Esophagus squamous epithelium (tissue), 5 donors: ENCODE measurements around the gene MYO1C. TPM values are rescaled to one million over a fixed set of nuclear protein-coding genes. Genes with fewer than 3 reads are reported as not detected.
A peak's percentile ranks its signal among the peaks of the same experiment; 100 is the strongest.

Experiments
- DNase-seq: peaks from one replicate; lab custom pipeline; 2025; lab: John Stamatoyannopoulos, UW
- H3K27ac ChIP-seq, 4 donors: fragments of 200-600 bp; sonication (generic); one replicate each; pipeline ENCODE4 v1.5.1; 2016 to 2019; ENCODE audit warnings: mild to moderate bottlenecking in 1 of 4
- H3K27me3 ChIP-seq, 4 donors: fragments of 200-600 bp; sonication (generic); 1 replicate in 3 of 4; 2 replicates in 1 of 4; pipeline versions ENCODE4 v1.5.1 to v1.6.0; 2017 to 2021; ENCODE audit warnings: antibody characterized with exemption in 1 of 4
- H3K36me3 ChIP-seq, 3 donors: fragments of 200-600 bp; sonication (generic); one replicate each; pipeline ENCODE4 v1.5.1; 2016 to 2019
- H3K4me1 ChIP-seq, 3 donors: fragments of 200-600 bp; sonication (generic); one replicate each; pipeline ENCODE4 v1.5.1; 2017 to 2019
- H3K4me3 ChIP-seq, 4 donors: fragments of 200-600 bp; sonication (generic); 1 replicate in 3 of 4; 2 replicates in 1 of 4; pipeline ENCODE4 v1.5.1; 2016 to 2019; ENCODE audit warnings: mild to moderate bottlenecking in 2 of 4, moderate library complexity in 1 of 4
- H3K9me3 ChIP-seq, 3 donors: fragments of 200-600 bp; sonication (generic); one replicate each; pipeline ENCODE4 v1.5.1; 2016 to 2019
- POLR2A ChIP-seq, 4 donors: fragments of 450-650 bp; IDR thresholded peaks; one replicate each; pipeline ENCODE4 v1.6.1; 2017; ENCODE audit warnings: antibody characterized with exemption in 4 of 4, mild to moderate bottlenecking in 4 of 4, moderate library complexity in 3 of 4
- WGBS, 2 donors: methylation state at CpG; one replicate each; pipeline ENCODE4 v1.1.5; 2018; 5-methylcytosine and 5-hydroxymethylcytosine counted together
- intact Hi-C: fragments of 100-400 bp; cut with DNase I; formaldehyde crosslinking; loops from one replicate; pipeline ENCODE4 v1.15.0; 2022
- total RNA-seq, 4 donors: library from RNA; depleted of rRNA; stranded (reverse); fragments of >200 nt; gene quantifications; one replicate each; pipeline ENCODE4 v1.1.0, GENCODE V29; 2016
- TF ChIP-seq, protein P1 (sequence below), 6 experiments: fragments of 450-650 bp in 4 of 6; fragments of 200-600 bp in 2 of 6; sonication (generic) in 2 of 6; IDR thresholded peaks; one replicate each; pipeline ENCODE4 v1.5.1; 2016 to 2019; ENCODE audit warnings: antibody characterized with exemption in 6 of 6, mild to moderate bottlenecking in 4 of 6, moderate library complexity in 4 of 6
- donor health status: DM: yes; HTN: yes; CAD: no.

MYO1C gene
- total RNA-seq, 4 donors from 2014 or later: 62.0 to 80.5 (median 64.2) TPM

DNA sequence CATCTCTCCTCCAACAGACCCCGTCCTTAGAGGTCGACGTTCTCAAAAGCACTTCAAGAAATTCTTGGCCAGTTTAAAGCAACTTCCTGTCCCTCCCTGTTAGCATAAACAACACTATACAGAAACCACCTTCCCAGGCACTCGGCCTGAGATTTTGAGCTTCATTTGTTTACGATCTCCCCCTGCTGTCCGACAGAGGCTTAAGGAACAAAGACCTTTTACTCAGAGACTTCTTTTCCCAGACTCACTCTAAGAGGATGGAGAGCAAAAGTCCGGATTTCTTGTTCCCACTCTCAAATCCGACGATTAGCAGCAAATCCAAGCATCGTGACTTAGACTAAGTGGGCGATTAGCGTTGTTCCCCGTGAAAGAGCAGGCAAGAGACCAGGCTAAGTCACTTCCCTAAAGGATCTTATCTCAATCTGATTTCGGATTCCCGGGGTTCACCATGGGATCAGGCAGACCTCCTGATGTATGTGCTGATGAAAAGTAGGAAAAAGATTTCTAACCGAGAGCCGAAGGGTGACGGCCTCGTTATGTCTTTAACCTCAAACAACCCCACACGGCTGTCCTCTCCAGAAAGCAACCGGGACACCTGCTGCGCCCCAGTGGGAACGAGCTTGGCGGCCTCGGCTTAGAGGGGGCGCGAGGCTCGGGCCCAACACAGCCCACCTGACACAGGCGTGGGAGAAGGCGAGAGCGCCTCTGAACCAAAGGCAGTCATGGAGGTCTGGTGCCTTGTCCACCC lies 23.3 kb upstream of the MYO1C start:
- WGBS, 2 donors: 0 to 1% methylated on average over 20 to 28 of the region's 31 CpGs
- DNase-seq: no peak

DNA sequence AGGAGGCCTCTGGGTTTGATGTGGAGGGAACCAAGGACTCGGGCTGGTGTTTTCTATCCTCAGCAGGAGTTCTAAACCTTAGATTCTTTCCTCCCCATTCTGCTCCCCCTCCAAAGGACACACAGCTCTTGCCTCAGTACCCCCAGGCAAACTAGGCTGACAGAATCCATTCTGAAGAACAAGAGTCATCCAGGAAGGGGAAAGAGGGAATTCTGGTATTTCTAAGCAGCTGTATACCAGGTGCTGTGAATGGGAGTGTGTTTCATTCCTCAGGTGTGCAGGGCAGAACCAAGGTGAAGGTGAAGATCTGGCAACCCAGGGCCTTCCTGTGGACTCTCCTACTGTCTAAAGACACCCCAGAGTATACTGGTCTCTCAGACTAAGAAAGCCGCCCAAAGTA lies 19.9 kb upstream of the MYO1C start:
- peaks cover 36 to 81% (median 51%) of the 10 kb centered on the region in 3 donors for H3K4me1 ChIP-seq
- 58 to 64% methylated on average over 2 of the region's 2 CpGs for WGBS, 2 donors
- TF ChIP-seq, protein P1, sequence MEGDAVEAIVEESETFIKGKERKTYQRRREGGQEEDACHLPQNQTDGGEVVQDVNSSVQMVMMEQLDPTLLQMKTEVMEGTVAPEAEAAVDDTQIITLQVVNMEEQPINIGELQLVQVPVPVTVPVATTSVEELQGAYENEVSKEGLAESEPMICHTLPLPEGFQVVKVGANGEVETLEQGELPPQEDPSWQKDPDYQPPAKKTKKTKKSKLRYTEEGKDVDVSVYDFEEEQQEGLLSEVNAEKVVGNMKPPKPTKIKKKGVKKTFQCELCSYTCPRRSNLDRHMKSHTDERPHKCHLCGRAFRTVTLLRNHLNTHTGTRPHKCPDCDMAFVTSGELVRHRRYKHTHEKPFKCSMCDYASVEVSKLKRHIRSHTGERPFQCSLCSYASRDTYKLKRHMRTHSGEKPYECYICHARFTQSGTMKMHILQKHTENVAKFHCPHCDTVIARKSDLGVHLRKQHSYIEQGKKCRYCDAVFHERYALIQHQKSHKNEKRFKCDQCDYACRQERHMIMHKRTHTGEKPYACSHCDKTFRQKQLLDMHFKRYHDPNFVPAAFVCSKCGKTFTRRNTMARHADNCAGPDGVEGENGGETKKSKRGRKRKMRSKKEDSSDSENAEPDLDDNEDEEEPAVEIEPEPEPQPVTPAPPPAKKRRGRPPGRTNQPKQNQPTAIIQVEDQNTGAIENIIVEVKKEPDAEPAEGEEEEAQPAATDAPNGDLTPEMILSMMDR (IDR thresholded peaks at IDR 0.05): no peak
- no peak for TF ChIP-seq POLR2A (IDR thresholded peaks at IDR 0.05)

More for the DNA sequence above, 23.3 kb upstream of the MYO1C start:
- TF ChIP-seq, protein P1 (IDR thresholded peaks at IDR 0.05): peak in 5 of 6 experiments; percentile 58 to 75 (median 65)
- TF ChIP-seq POLR2A (IDR thresholded peaks at IDR 0.05): no peak
- H3K36me3 ChIP-seq: peaks cover 0 to 44% (median 5%) of the 10 kb centered on the region in 3 donors
- H3K27ac ChIP-seq: peak overlapping the region; percentile 94 to 99 (median 97)
- intact Hi-C loops: loop anchor here (10.0 kb wide), 2 partner anchors 151 to 251 kb away; no protein-coding TSS in a partner anchor
- peaks cover 35 to 67% (median 47%) of the 10 kb centered on the region in 3 donors for H3K4me1 ChIP-seq
- no peaks in the 10 kb centered on the region for H3K9me3 ChIP-seq
- H3K27me3 ChIP-seq: no peaks in the 10 kb centered on the region
- peak overlapping the region; percentile 79 to 96 (median 94) for H3K4me3 ChIP-seq

DNA sequence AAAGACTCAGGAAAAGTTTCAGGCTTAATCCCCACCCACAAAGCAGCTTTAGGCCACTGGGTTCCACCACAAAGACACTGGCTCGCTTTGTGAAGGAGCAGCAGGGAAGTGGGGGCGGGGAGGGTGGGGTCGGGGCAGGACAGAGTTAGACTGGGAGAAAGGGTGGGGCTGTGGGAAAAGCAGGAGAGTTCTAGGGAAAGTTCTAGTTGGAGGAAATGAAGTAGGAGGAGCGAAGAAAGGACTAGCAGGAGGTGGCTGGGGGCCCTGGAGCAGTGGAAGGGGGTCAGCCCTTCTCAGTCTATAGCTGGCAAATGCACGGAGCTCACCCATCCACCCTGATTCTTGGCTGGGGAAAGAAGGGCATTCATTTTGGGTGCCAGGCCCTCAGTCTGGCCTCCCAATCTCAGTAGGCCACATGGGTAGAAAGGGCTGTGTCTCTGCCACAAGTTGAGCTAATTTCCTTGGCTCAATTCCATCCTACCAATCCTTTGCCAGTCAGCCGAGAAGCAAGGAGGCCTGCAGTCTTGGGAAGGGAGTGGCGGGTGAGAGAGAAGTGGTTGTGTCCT lies 19.4 kb upstream of the MYO1C start:
- WGBS, 2 donors: 22 to 28% methylated on average over 5 to 6 of the region's 7 CpGs
- TF ChIP-seq, protein P1 (IDR thresholded peaks at IDR 0.05): no peak
- no peak for TF ChIP-seq POLR2A (IDR thresholded peaks at IDR 0.05)
- H3K27me3 ChIP-seq: no peaks in the 10 kb centered on the region
- H3K4me3 ChIP-seq: no peak overlapping the region
- H3K36me3 ChIP-seq: peaks cover 3 to 50% (median 5%) of the 10 kb centered on the region in 3 donors
- peaks cover 34 to 78% (median 48%) of the 10 kb centered on the region in 3 donors for H3K4me1 ChIP-seq
- no peak for DNase-seq
- intact Hi-C loops: loop anchor here (10.0 kb wide), 2 partner anchors 147 to 247 kb away; no protein-coding TSS in a partner anchor
- no peaks in the 10 kb centered on the region for H3K9me3 ChIP-seq
- peak overlapping the region; percentile 78 to 92 (median 88) for H3K27ac ChIP-seq

More for the DNA sequence above, 19.9 kb upstream of the MYO1C start:
- Histone ChIP-seq H3K27me3 (no peaks in the 10 kb centered on the region), H3K36me3 (peaks cover 0 to 45% (median 5%) of the 10 kb centered on the region in 3 donors), H3K27ac (peak overlapping the region; percentile 78 to 92 (median 88)), H3K9me3 (no peaks in the 10 kb centered on the region), H3K4me3 (no peak overlapping the region)
- intact Hi-C loops: loop anchor here (10.0 kb wide), 2 partner anchors 148 to 248 kb away; no protein-coding TSS in a partner anchor
- no peak for DNase-seq

DNA sequence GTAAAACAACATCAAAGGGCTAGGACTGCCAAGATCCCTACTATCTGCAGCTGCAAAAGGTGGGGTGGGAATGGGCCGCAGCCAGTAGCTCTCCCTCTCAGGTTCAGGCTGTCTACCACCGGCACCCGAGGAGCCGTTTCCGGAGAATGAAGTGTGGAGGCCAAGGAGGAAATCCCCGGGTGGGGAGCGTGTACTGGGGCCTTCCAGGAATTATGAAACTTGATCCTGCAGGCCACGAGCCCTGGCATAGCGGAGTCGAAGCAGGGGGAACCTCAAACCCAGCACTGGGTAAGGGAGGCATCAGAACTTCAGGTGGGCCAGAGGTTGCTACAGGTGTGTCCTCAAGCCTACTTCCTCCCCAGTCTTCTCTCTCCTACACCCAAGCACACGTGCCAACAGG lies 18.8 kb upstream of the MYO1C start:
- no peak for TF ChIP-seq POLR2A (IDR thresholded peaks at IDR 0.05)
- TF ChIP-seq, protein P1 (IDR thresholded peaks at IDR 0.05): no peak
- WGBS, 2 donors: 29 to 40% methylated on average over 1 to 10 of the region's 11 CpGs
- peak overlapping the region; percentile 78 to 92 (median 88) for H3K27ac ChIP-seq
- H3K36me3 ChIP-seq: peaks cover 5 to 55% (median 9%) of the 10 kb centered on the region in 3 donors
- H3K4me1 ChIP-seq: peaks cover 34 to 78% (median 48%) of the 10 kb centered on the region in 3 donors
- intact Hi-C loops: loop anchor here (10.0 kb wide), 2 partner anchors 146 to 246 kb away; no protein-coding TSS in a partner anchor
- no peaks in the 10 kb centered on the region for H3K27me3 ChIP-seq
- H3K4me3 ChIP-seq: no peak overlapping the region
- H3K9me3 ChIP-seq: no peaks in the 10 kb centered on the region
- no peak for DNase-seq
